Activated T-helper 1 cell treated with anti-CD3 and anti-CD28 coated beads, Interleukin-2, amount 50 U/mL, for 16 hours (primary cell): ENCODE data around the gene THOC5.
"Not testable (repeated sequence)": the region's sequence is repeated elsewhere in the genome, so short reads cannot be mapped to it uniquely, and the experiment has no call there.

Experiments
- DNase-seq, 2 donors: peaks; one replicate each; pipeline ENCODE4 v3.0.0-alpha.2; 2020; ENCODE audit warnings: low read depth in 1 of 2, low spot score in 1 of 2

The THOC5 gene

DNA sequence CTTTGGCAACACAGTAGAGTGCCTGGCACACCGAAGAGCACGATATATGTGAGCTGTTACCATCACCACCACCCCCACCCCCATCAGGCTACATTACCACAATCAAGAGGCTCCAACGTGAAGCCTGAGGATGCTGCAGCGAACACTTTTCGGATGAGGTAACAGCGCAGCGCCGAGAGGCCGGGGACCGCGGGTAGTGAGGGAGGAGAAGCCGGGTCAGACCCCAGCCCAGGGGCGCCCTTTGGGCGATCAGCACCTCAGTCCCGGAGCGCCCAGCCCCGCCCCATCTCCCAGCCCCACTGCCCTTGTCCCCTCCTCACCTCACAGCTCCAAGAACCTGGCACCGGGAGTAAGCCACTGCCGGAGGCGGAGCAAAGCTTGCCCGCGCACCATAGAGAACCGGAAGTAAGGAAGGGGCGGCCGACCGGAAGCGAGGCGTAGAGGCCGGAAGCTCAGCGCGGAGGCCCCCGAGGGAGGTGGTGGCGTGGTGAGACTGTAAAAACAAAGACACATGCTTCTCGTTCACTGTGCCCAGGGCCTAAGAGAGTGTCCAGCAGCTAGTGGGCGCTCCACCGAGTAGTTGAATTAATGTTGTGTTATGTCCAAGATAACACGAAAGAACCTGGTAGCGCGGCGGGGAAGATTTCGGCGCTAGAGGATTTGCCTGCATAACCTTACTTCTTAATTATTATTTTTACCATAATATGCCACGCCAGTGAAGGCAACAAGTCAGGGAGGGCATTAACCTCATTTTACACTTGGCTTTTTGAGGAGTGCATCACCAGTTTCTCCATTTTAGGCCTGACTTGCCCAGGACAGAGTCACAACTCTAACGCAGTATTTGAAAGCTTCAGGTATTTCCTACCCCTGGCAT lies at the start of gene THOC5:
Gene THOC5 (minus strand): TSS at position 407 of the 874 bp plus-strand sequence. CDS start 4,610 bp downstream, outside the sequence.
- DNase-seq, result peak; percentile 79 to 84

DNA sequence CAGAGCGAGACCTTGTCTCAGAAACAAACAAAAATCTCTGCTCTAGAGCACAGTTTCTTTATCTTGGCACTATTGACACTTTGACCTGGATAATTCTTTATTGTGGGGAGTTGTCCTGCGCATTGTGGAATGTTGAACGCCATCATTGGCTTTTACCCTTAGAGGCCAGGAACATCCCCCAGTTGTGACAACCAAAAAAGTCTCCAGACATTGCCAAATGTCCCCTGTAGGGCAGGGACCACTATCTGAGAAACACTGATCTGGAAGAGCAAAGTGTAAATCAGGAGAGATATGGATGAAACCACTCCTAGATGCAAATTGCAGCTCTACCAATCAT lies 45.1 kb upstream of the THOC5 start:
- DNase-seq, result no peak

DNA sequence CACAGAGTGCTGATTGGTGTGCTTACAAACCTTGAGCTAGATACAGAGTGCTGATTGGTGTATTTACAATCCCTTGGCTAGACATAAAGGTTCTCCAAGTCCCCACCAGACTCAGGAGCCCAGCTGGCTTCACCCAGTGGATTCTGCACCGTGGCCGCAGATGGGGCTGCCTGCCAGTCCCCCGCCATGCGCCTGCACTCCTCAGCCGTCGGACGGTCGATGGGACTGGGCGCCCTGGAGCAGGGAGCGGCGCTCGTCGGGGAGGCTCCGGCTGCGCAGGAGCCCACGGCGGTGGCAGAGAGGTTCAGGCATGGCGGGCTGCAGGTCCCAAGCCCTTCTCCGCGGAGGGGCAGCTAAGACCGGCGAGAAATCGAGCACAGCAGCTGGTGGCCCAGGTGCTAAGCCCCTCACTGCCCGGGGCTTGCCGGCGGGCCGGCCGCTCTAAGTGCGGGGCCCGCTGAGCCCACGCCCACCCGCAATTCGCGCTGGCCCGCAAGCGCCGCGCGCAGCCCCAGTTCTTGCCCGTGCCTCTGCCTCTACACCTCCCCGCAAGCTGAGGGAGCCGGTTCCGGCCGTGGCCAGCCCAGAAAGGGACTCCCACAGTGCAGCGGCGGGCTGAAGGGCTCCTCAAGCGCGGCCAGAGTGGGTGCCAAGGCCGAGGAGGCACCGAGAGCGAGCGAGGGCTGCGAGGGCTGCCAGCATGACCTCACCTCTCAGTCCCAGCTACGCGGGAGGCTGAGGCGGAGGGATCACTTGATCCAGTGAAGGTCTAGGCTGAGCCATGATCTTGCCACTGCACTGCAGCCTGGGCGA lies 44.5 kb upstream of the THOC5 start:
- not testable (repeated sequence) for DNase-seq

DNA sequence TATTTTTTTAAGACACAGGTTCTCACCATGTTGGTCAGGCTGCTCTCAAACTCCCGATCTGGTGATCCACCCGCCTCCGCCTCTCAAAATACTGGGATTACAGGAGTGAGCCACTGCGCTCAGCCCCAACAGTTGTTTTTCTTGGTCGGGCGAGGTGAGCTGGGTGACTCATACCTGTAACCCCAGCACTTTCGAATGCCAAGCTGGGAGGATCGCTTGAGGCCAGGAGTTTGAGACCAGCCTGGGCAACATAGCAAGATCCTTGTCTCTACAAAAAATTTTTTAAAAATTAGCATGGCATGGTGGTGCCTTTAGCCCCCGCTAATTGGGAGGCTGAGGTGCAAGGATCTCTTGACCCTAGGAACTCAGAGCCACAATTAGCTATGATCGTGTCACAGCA lies 42.9 kb upstream of the THOC5 start:
- DNase-seq, result no peak

DNA sequence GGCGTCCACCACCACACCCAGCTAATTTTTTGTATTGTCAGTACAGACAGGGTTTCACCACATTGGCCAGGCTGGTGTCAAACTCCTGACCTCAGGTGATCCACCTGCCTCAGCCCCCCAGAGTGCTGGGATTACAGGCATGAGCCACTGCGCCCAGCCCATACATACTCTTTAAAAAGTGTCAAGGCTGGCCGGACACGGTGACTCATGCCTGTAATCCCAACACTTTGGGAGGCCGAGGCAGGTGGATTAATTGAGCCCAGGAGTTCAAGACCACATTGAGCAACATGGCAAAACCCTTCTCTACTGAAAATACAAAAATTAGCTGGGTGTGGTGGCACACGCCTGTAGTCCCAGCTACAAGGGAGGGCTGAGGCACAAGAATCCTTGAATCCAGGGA lies 40.9 kb upstream of the THOC5 start:
- not testable (repeated sequence) for DNase-seq

DNA sequence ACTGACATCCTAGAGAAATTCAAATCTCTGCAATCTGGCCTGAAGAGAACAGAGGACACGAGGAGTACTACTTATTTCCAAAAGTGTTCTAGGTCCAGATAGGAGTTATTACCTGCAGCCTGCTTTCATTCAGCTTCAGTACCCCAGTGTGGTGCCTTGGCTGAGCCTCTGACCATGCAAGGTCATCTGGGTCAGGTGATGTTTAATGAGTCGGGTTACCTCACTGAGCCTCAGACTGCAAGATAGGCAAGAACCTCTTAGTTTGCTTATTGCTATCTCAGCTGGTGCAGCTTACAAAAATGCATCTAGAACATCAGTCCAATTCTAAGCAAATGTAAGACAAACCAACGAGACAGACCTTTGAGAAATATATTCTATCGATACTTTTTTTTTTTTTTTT lies 40.4 kb upstream of the THOC5 start:
- DNase-seq, result no peak

DNA sequence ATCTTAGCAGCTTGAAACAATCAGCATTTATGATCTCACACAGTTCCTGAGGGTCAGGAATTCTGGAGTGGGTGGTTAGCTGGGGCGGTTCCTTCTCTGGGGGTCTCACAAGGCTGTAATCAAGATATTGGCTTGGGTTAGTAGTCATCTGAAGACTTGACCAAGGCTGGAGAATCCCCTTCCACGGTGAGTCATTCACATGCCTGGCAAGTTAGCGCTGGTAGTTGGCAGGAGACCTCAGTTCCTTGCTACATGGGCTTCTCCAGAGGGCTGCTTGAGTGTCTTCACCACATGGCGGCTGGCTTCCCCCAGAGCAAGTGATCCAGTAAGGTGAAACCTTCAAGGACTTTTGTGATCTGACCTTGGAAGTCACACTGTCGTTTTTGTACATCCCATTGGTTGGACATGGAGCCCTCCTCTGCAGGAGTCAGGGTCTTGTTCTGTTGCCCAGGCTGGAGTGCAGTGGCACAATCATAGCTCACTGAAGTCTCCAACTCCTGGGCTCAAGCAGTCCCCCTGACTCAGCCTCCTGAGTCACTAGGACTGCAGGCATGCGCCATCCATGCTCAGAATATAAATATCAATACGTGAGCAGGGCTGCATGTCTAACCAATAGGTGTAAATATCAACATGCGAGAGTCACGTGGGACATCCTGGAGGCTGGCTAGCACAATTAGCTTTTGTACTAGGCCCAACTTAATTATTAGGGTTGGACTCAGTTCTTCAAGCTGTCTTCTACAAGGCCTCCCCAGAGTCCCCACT lies 34.6 kb upstream of the THOC5 start:
- DNase-seq, result no peak

DNA sequence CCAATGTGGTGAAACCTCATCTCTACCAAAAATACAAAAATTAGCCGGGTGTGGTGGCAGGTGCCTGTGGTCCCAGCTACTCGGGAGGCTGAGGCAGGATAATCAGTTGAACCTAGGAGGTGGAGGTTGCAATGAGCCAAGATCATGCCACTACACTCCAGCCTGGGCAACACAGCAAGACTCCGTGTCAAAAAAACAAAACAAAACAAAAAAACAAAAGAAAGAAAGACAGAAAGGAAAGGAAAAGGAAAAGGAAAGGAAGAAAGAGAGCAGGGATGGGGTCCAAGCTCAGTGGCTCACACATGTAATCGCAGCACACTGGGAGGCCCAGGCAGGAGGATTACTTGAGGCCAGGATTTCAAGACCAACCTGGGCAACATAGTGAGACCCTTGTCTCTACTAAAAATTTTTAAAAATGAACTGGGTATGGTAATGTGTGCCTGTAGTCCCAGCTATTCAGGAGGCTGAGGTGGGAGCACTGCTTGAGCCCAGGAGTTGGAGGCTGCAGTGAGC lies 32.7 kb upstream of the THOC5 start:
- not testable (repeated sequence) for DNase-seq

DNA sequence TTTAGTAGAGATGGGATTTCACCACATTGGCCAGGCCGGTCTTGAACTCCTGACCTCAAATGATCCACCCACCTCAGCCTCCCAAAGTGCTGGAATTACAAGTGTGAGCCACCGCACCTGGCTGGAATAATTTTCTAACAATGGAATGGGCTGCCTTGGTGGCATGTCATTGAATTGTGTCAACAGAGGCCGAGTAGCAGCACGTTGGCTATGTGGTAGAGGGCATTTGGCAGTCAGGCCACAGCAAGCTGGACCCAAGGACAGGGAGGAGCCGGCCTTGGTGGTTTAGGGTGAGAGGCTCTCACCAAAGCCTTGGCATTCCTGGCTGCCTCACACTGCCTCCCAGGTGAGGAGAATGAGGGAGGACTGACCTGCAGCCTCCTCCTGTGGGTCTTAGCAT lies 31.4 kb upstream of the THOC5 start:
- no peak for DNase-seq

DNA sequence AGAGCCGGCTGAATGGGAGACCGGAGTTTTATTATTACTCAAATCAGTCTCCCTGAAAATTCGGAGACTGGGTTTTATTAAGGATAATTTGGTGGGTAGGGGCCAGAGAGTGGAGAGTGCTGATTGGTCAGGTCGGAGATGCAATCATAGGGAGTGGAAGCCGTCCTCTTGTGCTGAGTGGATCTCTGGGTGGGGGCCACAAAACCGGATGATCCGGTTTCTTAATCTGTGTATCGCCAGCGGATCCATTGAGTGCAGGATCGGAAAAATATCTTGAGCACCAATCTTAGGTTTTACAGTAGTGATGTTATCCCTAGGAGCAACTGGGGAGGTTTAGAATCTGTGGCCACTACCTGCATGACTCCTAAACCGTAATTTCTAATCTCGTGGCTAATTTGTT lies 28.2 kb upstream of the THOC5 start:
- no peak for DNase-seq

DNA sequence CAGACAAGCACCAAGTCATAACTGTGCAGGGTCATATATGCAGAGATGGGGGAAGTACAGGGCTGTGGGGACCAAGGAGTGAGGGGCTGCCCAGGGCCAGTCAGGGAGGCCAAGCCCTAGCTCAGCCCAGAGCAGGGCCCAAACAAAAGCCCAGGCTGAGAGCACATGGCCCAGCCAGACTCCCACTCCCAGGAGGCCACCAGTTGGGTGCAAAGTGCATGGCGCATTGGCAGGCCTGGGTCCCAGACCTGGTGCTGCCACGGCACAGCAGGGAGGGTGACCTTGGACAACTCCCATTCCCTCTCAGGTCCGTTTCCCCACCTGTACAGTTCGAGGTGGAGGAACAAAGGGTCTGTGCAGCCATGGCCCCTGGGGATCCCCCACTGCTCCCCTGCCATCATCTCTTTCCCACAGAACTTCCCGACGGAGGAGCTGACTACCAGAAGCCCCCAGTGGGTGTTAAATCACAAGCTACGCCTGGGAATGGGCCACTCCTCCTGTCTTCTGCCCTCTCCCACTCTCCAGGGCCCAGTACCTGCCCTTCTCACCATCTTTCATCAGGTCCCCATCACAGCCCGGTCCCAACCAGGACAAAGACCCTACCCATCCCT lies 26.7 kb upstream of the THOC5 start:
- no peak for DNase-seq

DNA sequence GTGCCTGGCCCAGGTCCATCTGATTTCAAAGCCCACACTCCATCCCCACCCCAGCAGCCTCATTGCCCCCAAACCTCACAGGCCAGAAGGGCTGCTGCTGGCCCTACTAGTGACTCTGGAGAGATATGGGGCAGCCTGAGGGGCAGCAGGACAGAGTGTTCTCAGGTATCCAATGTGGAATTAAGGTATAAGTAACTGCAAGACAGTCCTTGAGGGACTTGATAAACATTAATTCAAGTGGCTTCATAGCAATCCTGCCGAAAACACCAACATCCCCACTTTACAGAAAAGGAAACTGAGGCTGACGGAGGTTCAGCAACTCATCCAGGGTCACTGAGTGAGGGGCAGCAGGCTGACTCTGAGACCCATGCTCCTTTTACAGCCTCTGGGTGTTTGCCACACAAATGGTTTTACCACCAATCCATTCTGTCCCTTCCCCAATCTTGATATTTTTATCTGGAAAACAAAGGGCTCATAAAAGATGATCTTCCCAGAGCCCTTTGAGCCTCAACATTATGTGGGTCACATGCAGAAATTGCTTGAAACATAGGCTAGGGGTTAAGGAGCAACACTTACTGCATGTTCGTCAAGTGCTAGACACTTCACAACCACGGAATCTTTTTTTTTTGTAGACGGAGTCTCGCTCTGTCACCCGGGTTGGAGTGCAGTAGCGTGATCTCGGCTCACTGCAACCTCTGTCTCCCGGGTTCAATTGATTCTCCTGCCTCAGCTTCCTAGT lies 25.1 kb upstream of the THOC5 start:
- DNase-seq, result no peak

DNA sequence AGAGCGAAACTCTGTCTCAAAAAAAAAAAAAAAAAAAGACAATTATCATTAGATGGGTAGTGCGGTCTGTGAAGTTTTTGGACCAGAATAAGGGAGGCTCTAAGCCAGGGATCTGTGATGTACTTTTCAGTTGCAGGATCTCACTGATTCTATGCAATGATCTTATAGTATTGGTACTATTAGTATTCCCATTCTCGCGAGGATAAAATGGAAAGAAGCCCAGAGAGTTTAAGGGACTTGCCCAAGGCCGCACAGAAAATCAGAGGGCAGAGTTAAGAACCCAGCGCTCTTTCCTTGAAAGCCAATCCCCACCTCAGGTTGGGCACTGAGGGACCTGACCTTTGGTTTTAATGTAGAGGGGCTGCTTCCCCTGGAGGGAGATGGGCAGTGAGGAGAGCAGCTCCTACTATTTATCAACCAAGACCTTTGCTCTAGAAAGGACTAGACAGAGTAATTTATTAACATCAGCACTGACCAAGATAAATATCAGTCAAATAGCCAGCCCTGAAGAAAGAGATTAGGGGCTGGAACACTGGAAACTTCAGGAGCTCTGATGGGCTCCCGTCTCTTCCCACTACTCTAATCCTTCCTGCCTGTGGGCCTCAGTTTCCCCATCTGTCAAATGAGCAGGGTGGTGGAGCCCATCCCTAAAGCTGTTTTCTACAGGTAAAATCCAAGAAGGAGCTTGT lies 21.3 kb upstream of the THOC5 start:
- DNase-seq, result no peak

DNA sequence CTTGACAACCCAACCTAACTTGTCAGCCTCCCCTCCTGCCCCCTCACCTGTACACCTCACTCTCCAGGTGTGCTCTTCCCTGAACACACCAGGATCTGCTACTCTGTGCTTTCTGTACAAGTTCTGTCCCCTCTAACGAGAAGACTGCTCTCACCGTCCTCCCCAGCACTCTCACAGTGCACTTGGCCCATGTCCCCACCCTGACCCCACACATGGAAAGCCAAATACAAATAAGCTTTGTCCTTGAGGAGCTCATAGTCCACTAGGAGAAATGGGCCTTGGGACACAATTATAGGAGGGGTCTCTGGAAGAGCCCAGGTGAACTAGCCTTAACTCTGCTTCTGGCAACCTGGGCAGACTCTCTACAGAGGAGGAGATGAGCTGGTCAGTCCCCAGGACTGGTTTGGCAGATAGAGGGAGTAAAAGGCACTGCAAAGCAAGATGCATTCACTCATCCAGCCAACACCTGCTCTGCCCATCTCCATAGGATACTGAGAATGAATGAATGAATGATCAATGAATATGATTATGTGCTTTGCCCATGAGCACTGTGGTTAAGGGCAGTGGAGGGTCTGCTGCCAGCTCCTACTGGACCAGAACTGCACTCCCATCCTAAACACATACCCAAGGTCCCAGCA lies 17.5 kb upstream of the THOC5 start:
- DNase-seq, result no peak

DNA sequence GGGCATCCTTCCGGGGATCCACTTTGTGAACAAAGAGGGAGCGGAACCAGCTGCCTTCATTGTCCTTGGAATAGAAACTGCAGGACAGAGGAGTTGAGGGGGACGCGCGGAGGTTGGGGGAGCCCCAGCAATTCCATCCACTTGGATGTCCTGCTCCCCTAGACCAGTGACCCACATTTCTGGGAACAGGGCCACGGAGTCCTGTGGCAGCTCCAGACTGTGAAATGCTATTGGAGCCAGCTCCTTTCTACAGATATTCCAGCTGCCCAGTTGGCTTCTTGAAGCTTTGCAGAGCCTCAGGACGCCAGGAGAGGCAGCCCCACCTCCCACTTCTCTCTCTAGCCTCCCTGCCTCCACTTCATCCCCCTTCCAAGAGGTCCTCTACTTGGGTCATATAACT lies 16.9 kb upstream of the THOC5 start:
- DNase-seq, result no peak

DNA sequence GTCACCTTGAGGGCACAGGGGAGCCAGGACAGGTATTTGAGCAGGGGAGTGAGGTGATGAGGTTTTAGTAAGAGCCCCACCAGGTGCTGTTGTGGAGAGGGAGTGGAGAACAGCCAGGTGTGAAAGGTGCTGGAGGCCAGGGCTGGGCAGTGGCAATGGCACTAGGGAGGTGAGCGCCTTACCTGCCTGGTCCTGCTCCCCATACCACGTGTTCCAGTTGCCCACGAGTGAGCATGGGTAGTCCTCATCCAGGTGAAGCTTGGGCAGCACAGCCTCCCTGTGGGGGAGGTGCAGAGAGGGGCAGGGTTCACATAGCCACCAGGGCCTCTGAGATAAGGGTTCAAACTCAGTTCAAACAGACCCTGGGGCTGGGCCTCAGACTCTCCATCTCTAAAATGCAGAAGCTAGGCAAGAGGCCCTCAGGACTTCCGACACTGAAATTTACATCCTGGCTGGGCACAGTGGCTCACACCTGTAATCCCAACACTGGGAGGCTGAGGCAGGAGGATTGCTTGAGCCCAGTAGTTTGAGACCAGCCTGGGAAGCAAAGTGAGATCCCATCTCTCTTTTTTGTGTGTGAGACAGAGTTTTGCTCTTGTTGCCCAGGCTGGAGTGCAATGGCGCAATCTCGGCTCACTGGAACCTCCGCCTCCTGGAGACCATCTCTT lies 15.6 kb upstream of the THOC5 start:
- DNase-seq, result no peak

DNA sequence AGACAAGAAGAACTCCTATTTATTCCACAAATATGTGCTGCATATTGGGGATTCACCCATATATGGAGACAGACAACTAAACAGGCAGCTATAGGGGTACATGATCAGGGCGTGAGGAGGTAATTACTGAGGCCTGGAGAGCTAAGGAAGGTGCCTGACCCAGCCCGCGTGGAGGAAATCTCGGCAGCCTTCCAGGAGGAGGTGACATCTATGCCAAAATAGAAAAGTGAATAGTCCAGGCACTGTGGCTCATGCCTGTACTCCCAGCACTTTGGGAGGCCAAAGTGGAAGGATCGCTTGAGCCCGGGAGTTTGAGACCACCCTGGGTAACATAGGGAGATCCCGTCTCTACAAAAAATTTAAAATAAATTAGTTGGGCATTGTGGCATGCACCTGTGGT lies 13.8 kb upstream of the THOC5 start:
- DNase-seq, result no peak

DNA sequence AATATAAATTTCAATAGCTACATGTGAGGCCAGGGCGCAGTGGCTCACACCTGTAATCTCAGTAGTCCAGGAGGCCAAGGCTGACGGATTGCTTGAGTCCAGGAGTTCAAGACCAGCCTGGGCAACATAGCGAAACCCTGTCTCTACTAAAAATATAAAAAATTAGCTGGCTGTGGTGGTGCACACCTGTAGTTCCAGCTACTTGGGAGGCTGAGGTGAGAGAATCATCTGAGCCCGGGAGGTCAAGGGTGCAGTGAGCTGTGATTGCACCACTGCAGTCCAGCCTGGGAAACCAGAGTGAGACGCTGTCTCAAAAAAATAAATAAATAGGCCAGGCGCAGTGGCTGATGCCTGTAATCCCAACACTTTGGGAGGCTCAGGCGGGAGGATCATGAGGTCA lies 13.0 kb upstream of the THOC5 start:
- not testable (repeated sequence) for DNase-seq
